ENCODE data around the gene LYZ. TPM values are rescaled to one million over a fixed set of nuclear protein-coding genes. Genes with fewer than 3 reads are reported as not detected.

The LYZ gene
- total and polyA plus RNA-seq, 9 of the 15 experiments (the other 6 are each of a cell fraction or from before 2014, with no cell fraction given), result 27.2 to 96.3 (median 42.1) TPM

DNA sequence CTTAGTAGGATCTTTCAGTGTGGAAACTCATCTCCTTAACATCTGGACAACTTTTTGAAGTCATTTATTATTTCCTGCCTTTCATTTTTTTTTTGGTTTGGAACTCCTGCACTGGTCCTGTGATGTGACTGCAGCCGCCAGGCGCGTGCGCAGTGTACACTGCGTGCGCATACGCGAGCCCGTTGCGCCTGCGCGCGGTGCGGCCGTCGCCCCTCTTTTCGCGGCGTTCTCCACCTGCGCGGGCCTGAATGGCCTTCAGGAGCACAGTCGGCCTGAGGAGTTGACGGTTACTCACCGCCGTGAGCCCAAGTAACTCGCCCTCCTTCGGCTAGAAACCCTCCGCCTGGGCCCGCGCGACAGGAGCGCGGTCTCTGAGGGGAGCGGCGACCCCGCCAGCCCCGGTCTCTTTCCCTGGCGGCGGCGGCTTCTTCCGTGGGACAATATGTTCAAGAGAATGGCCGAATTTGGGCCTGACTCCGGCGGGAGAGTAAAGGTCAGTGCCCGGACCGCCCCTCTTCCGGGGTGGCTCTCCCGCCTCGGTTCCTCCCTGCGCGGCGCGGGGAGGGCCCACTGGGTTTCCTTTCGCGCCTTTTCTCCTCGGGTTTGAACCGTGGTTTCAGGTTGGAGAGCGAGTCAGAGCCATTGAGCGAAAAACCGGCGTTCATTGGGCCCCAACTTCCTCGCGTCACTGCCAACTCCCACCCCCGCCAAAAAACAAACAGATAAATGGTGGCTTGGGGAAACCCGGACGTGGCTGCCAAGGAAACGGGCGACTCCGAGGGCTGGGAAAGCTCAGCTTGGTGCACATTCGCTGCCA is 11.6 kb downstream of the LYZ start, which contains the start of gene YEATS4 (continued):
- TF ChIP-seq, protein P1, sequence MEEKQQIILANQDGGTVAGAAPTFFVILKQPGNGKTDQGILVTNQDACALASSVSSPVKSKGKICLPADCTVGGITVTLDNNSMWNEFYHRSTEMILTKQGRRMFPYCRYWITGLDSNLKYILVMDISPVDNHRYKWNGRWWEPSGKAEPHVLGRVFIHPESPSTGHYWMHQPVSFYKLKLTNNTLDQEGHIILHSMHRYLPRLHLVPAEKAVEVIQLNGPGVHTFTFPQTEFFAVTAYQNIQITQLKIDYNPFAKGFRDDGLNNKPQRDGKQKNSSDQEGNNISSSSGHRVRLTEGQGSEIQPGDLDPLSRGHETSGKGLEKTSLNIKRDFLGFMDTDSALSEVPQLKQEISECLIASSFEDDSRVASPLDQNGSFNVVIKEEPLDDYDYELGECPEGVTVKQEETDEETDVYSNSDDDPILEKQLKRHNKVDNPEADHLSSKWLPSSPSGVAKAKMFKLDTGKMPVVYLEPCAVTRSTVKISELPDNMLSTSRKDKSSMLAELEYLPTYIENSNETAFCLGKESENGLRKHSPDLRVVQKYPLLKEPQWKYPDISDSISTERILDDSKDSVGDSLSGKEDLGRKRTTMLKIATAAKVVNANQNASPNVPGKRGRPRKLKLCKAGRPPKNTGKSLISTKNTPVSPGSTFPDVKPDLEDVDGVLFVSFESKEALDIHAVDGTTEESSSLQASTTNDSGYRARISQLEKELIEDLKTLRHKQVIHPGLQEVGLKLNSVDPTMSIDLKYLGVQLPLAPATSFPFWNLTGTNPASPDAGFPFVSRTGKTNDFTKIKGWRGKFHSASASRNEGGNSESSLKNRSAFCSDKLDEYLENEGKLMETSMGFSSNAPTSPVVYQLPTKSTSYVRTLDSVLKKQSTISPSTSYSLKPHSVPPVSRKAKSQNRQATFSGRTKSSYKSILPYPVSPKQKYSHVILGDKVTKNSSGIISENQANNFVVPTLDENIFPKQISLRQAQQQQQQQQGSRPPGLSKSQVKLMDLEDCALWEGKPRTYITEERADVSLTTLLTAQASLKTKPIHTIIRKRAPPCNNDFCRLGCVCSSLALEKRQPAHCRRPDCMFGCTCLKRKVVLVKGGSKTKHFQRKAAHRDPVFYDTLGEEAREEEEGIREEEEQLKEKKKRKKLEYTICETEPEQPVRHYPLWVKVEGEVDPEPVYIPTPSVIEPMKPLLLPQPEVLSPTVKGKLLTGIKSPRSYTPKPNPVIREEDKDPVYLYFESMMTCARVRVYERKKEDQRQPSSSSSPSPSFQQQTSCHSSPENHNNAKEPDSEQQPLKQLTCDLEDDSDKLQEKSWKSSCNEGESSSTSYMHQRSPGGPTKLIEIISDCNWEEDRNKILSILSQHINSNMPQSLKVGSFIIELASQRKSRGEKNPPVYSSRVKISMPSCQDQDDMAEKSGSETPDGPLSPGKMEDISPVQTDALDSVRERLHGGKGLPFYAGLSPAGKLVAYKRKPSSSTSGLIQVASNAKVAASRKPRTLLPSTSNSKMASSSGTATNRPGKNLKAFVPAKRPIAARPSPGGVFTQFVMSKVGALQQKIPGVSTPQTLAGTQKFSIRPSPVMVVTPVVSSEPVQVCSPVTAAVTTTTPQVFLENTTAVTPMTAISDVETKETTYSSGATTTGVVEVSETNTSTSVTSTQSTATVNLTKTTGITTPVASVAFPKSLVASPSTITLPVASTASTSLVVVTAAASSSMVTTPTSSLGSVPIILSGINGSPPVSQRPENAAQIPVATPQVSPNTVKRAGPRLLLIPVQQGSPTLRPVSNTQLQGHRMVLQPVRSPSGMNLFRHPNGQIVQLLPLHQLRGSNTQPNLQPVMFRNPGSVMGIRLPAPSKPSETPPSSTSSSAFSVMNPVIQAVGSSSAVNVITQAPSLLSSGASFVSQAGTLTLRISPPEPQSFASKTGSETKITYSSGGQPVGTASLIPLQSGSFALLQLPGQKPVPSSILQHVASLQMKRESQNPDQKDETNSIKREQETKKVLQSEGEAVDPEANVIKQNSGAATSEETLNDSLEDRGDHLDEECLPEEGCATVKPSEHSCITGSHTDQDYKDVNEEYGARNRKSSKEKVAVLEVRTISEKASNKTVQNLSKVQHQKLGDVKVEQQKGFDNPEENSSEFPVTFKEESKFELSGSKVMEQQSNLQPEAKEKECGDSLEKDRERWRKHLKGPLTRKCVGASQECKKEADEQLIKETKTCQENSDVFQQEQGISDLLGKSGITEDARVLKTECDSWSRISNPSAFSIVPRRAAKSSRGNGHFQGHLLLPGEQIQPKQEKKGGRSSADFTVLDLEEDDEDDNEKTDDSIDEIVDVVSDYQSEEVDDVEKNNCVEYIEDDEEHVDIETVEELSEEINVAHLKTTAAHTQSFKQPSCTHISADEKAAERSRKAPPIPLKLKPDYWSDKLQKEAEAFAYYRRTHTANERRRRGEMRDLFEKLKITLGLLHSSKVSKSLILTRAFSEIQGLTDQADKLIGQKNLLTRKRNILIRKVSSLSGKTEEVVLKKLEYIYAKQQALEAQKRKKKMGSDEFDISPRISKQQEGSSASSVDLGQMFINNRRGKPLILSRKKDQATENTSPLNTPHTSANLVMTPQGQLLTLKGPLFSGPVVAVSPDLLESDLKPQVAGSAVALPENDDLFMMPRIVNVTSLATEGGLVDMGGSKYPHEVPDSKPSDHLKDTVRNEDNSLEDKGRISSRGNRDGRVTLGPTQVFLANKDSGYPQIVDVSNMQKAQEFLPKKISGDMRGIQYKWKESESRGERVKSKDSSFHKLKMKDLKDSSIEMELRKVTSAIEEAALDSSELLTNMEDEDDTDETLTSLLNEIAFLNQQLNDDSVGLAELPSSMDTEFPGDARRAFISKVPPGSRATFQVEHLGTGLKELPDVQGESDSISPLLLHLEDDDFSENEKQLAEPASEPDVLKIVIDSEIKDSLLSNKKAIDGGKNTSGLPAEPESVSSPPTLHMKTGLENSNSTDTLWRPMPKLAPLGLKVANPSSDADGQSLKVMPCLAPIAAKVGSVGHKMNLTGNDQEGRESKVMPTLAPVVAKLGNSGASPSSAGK (IDR thresholded peaks at IDR 0.05), result peak; percentile 89
- TF ChIP-seq POLR2G (IDR thresholded peaks at IDR 0.05; ENCODE audit: low read depth, low read length) (peak; percentile 99), RBM15 (IDR thresholded peaks at IDR 0.05; ENCODE audit: insufficient read depth, low read length) (no peak), CBX5 (IDR thresholded peaks at IDR 0.05; ENCODE audit: borderline replicate concordance, low read depth) (no peak), NBN (IDR thresholded peaks at IDR 0.05; ENCODE audit: low read depth) (peak; percentile 62; the same call in 1 of the 2 replicates), EHMT2 (IDR thresholded peaks at IDR 0.05) (no peak), HCFC1 (IDR thresholded peaks at IDR 0.05; ENCODE audit: low read depth, low read length) (no peak; the same call in 1 of the 2 replicates), ZNF586 (CRISPR knock-in tag; conservative IDR thresholded peaks at IDR 0.05) (no peak), ZNF311 (CRISPR knock-in tag; IDR thresholded peaks at IDR 0.05) (no peak), ZNF717 (CRISPR knock-in tag; IDR thresholded peaks at IDR 0.05) (peak; percentile 78; the same call in 1 of the 2 replicates), TAF7 (tag; IDR thresholded peaks at IDR 0.05) (peak; percentile 81)
- TF ChIP-seq, protein P2, sequence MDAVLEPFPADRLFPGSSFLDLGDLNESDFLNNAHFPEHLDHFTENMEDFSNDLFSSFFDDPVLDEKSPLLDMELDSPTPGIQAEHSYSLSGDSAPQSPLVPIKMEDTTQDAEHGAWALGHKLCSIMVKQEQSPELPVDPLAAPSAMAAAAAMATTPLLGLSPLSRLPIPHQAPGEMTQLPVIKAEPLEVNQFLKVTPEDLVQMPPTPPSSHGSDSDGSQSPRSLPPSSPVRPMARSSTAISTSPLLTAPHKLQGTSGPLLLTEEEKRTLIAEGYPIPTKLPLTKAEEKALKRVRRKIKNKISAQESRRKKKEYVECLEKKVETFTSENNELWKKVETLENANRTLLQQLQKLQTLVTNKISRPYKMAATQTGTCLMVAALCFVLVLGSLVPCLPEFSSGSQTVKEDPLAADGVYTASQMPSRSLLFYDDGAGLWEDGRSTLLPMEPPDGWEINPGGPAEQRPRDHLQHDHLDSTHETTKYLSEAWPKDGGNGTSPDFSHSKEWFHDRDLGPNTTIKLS (IDR thresholded peaks at IDR 0.05; ENCODE audit: borderline replicate concordance, low read depth), result peak; percentile 67
- TF ChIP-seq, protein P3, sequence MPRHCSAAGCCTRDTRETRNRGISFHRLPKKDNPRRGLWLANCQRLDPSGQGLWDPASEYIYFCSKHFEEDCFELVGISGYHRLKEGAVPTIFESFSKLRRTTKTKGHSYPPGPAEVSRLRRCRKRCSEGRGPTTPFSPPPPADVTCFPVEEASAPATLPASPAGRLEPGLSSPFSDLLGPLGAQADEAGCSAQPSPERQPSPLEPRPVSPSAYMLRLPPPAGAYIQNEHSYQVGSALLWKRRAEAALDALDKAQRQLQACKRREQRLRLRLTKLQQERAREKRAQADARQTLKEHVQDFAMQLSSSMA (CRISPR knock-in tag; IDR thresholded peaks at IDR 0.05), result peak; percentile 68; the same call in 1 of the 2 replicates
